ENCODE data around the gene NDST4.

DNA sequence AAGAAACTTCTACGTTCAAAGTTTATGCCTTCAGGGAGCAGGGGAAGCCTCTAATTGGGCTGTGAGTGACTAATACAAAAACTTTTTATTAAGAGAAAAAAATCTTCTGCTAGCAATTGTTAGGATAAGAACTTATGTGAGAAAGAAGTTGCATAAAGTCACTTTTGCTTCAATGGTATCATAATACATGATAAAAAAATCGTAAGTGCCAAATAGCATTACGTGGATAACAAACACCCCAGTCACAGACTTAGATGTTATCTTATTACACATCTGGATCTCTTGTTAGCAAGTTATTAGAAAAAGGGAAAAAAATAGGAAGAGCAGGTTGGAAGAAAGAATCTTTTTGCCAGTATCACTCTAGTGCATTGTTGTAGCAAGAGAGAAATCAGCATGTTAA is 4.2 kb upstream of the NDST4 start:
- TF ChIP-seq, protein P1, sequence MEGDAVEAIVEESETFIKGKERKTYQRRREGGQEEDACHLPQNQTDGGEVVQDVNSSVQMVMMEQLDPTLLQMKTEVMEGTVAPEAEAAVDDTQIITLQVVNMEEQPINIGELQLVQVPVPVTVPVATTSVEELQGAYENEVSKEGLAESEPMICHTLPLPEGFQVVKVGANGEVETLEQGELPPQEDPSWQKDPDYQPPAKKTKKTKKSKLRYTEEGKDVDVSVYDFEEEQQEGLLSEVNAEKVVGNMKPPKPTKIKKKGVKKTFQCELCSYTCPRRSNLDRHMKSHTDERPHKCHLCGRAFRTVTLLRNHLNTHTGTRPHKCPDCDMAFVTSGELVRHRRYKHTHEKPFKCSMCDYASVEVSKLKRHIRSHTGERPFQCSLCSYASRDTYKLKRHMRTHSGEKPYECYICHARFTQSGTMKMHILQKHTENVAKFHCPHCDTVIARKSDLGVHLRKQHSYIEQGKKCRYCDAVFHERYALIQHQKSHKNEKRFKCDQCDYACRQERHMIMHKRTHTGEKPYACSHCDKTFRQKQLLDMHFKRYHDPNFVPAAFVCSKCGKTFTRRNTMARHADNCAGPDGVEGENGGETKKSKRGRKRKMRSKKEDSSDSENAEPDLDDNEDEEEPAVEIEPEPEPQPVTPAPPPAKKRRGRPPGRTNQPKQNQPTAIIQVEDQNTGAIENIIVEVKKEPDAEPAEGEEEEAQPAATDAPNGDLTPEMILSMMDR (IDR thresholded peaks at IDR 0.05): no peak
- TF ChIP-seq EZH2 (IDR thresholded peaks at IDR 0.05) (no peak), EZH2phosphoT487 (IDR thresholded peaks at IDR 0.05) (no peak)
